ENCODE results near the gene ANKRD11.

The ANKRD11 gene

DNA sequence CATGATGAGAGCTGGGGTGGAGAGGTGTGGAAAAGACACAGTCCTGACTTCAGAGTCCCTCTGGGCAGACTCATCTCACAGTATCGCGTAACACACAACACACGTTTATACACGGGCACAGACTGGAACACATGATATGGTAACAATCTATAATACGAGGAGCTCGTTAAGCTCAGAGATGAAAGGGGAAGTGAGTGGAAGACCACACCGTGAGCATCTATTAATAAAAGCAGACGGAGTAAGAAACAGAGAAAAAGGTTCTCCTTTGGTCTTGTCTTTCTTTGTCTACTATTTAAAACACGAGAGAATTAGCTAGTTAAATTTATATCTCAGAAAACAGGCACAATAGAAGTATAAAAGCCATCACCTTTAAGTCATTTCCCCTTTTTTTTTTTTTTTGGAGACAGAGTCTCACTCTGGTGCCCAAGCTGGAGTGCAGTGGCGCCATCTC is 13.5 kb downstream of the ANKRD11 start:
- Histone ChIP-seq H3K27me3 (replicated peaks; ENCODE audit: insufficient read depth, low read length) (no peaks in the 10 kb centered on the region), H3K9me3 (replicated peaks; ENCODE audit: insufficient read depth, low read length) (no peaks in the 10 kb centered on the region), H3K9me2 (replicated peaks; ENCODE audit: insufficient read depth, low read length) (no peaks in the 10 kb centered on the region), H4K20me1 (ENCODE audit: insufficient read depth, low read length) (peaks cover 72% of the 10 kb centered on the region), H3K4me2 (ENCODE audit: low read depth, low read length) (no peak overlapping the region), H3K4me3 (ENCODE audit: low read length) (no peak overlapping the region), H3K27ac (ENCODE audit: low read length) (no peak overlapping the region), H3K4me1 (ENCODE audit: low read length) (no peaks in the 10 kb centered on the region), H2AFZ (ENCODE audit: low read length) (no peak overlapping the region), H3K36me3 (replicated peaks; ENCODE audit: insufficient read depth, low read length) (no peaks in the 10 kb centered on the region), H3F3A (ENCODE audit: insufficient read depth, low read length) (no peaks in the 10 kb centered on the region), H3K79me2 (ENCODE audit: low read length) (peaks cover 100% of the 10 kb centered on the region), H3K9ac (ENCODE audit: low read length) (no peak overlapping the region)
- TF ChIP-seq EZH2phosphoT487 (IDR thresholded peaks at IDR 0.05; ENCODE audit: low read length): no peak
- TF ChIP-seq EZH2 (optimal IDR thresholded peaks at IDR 0.05; ENCODE audit: low read depth, low read length): no peak
- TF ChIP-seq, protein P1, sequence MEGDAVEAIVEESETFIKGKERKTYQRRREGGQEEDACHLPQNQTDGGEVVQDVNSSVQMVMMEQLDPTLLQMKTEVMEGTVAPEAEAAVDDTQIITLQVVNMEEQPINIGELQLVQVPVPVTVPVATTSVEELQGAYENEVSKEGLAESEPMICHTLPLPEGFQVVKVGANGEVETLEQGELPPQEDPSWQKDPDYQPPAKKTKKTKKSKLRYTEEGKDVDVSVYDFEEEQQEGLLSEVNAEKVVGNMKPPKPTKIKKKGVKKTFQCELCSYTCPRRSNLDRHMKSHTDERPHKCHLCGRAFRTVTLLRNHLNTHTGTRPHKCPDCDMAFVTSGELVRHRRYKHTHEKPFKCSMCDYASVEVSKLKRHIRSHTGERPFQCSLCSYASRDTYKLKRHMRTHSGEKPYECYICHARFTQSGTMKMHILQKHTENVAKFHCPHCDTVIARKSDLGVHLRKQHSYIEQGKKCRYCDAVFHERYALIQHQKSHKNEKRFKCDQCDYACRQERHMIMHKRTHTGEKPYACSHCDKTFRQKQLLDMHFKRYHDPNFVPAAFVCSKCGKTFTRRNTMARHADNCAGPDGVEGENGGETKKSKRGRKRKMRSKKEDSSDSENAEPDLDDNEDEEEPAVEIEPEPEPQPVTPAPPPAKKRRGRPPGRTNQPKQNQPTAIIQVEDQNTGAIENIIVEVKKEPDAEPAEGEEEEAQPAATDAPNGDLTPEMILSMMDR (IDR thresholded peaks at IDR 0.05; ENCODE audit: low read length): no peak
- no peak for DNase-seq

DNA sequence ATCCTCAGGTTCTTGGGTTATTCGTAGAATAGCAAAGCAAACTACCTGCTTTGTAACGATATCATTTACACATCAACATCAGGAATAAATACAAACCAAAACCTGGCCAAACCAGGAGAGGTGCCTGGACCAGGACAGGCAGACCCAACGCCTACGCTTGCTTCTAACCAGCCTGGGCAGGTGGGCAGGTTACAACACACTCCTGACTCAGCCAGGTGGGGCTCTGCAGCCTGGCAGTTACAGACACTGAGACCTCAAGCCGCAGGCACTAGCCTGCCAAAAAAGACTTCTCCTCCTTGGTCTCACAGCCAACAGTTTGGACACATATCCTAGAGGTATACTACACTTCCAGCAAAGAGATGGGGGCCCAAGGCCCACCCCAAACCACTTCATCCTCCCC is 14.0 kb downstream of the ANKRD11 start:
- Histone ChIP-seq H3K4me2 (ENCODE audit: low read depth, low read length) (no peak overlapping the region), H3K4me1 (ENCODE audit: low read length) (no peaks in the 10 kb centered on the region), H3K27me3 (replicated peaks; ENCODE audit: insufficient read depth, low read length) (no peaks in the 10 kb centered on the region), H2AFZ (ENCODE audit: low read length) (no peak overlapping the region), H3K9me2 (replicated peaks; ENCODE audit: insufficient read depth, low read length) (no peaks in the 10 kb centered on the region), H3K36me3 (replicated peaks; ENCODE audit: insufficient read depth, low read length) (no peaks in the 10 kb centered on the region), H3K4me3 (ENCODE audit: low read length) (no peak overlapping the region), H3K9ac (ENCODE audit: low read length) (no peak overlapping the region), H3F3A (ENCODE audit: insufficient read depth, low read length) (no peaks in the 10 kb centered on the region), H4K20me1 (ENCODE audit: insufficient read depth, low read length) (peaks cover 70% of the 10 kb centered on the region), H3K79me2 (ENCODE audit: low read length) (peaks cover 100% of the 10 kb centered on the region), H3K27ac (ENCODE audit: low read length) (no peak overlapping the region), H3K9me3 (replicated peaks; ENCODE audit: insufficient read depth, low read length) (no peaks in the 10 kb centered on the region)
- TF ChIP-seq, protein P1 (IDR thresholded peaks at IDR 0.05; ENCODE audit: low read length): no peak
- no peak for TF ChIP-seq EZH2phosphoT487 (IDR thresholded peaks at IDR 0.05; ENCODE audit: low read length)
- no peak for TF ChIP-seq EZH2 (optimal IDR thresholded peaks at IDR 0.05; ENCODE audit: low read depth, low read length)
- DNase-seq: no peak

DNA sequence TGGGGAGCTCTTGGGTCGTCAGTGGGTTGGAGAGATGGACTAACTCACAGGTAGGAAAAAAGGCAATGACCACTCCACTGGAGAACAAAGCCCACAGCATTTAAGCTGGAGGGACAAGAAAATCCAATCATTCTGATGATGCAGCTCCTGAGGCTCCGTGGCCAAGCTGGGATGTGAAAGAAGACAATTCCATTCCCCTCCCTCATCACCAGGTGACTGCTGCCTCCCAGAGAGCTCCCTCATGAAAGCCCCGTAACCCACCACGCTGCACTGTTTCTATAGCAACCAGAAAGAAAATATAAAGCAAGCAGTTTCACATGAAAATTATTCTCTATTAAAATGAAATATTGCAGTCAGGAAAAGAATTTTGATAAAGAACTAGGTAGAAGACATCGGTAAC is 15.2 kb downstream of the ANKRD11 start:
- Histone ChIP-seq H3K4me2 (ENCODE audit: low read depth, low read length) (no peak overlapping the region), H3K9me2 (replicated peaks; ENCODE audit: insufficient read depth, low read length) (no peaks in the 10 kb centered on the region), H3K36me3 (replicated peaks; ENCODE audit: insufficient read depth, low read length) (no peaks in the 10 kb centered on the region), H3K9me3 (replicated peaks; ENCODE audit: insufficient read depth, low read length) (no peaks in the 10 kb centered on the region), H3K27ac (ENCODE audit: low read length) (no peak overlapping the region), H3K4me3 (ENCODE audit: low read length) (no peak overlapping the region), H3K79me2 (ENCODE audit: low read length) (peaks cover 100% of the 10 kb centered on the region), H4K20me1 (ENCODE audit: insufficient read depth, low read length) (peaks cover 60% of the 10 kb centered on the region), H2AFZ (ENCODE audit: low read length) (no peak overlapping the region), H3K9ac (ENCODE audit: low read length) (no peak overlapping the region), H3K4me1 (ENCODE audit: low read length) (no peaks in the 10 kb centered on the region), H3F3A (ENCODE audit: insufficient read depth, low read length) (no peaks in the 10 kb centered on the region), H3K27me3 (replicated peaks; ENCODE audit: insufficient read depth, low read length) (no peaks in the 10 kb centered on the region)
- no peak for TF ChIP-seq EZH2phosphoT487 (IDR thresholded peaks at IDR 0.05; ENCODE audit: low read length)
- TF ChIP-seq, protein P1 (IDR thresholded peaks at IDR 0.05; ENCODE audit: low read length): no peak
- TF ChIP-seq EZH2 (optimal IDR thresholded peaks at IDR 0.05; ENCODE audit: low read depth, low read length): no peak
- DNase-seq: no peak

All from MM.1S (cell line).